Stimulated activated CD4-positive, alpha-beta T cell treated with anti-CD3 and anti-CD28 coated beads, Interleukin-2, amount 100 ng/mL, for 48 hours (primary cell): ENCODE results near the gene PLD5.

Source experiments
- DNase-seq, 2 donors: peaks; one replicate each; pipeline ENCODE4 v3.0.0-alpha.2; 2020

Gene PLD5

GRCh38 chr1:242034392-242034791 is 490.1 kb downstream of the PLD5 start:
- DNase-seq, result no peak

GRCh38 chr1:242033447-242033846 is 491.1 kb downstream of the PLD5 start:
- no peak for DNase-seq
